ENCODE results near the gene VAV2.

VAV2 gene

GRCh38 chr9:133874060-133874657, 118.0 kb downstream of the VAV2 start:
- DNase-seq (ENCODE audit: low read depth): no peak

GRCh38 chr9:133873461-133873891, 118.6 kb downstream of the VAV2 start:
- DNase-seq (ENCODE audit: low read depth): no peak

- no peak for DNase-seq (ENCODE audit: low read depth)
Measured at GRCh38 chr9:133873009-133873408, 119.1 kb downstream of the VAV2 start.

- DNase-seq (ENCODE audit: low read depth): no peak
Measured at GRCh38 chr9:133870598-133871595, 121.2 kb downstream of the VAV2 start.

GRCh38 chr9:133869674-133870405, 122.3 kb downstream of the VAV2 start:
- DNase-seq (ENCODE audit: low read depth): no peak

- no peak for DNase-seq (ENCODE audit: low read depth)
Measured at GRCh38 chr9:133868203-133868602, 123.9 kb downstream of the VAV2 start.

- no peak for DNase-seq (ENCODE audit: low read depth)
Measured at GRCh38 chr9:133866946-133867345, 125.2 kb downstream of the VAV2 start.

- DNase-seq (ENCODE audit: low read depth): no peak
Measured at GRCh38 chr9:133864011-133864410, 128.1 kb downstream of the VAV2 start.

- DNase-seq (ENCODE audit: low read depth): no peak
Measured at GRCh38 chr9:133863257-133863592, 128.9 kb downstream of the VAV2 start.

GRCh38 chr9:133862585-133863256, 129.4 kb downstream of the VAV2 start:
- no peak for DNase-seq (ENCODE audit: low read depth)

GRCh38 chr9:133861692-133862091, 130.4 kb downstream of the VAV2 start:
- DNase-seq (ENCODE audit: low read depth): no peak

GRCh38 chr9:133861086-133861485, 131.0 kb downstream of the VAV2 start:
- DNase-seq (ENCODE audit: low read depth): no peak

- DNase-seq (ENCODE audit: low read depth): no peak
Measured at GRCh38 chr9:133858771-133859170, 133.4 kb downstream of the VAV2 start.

- no peak for DNase-seq (ENCODE audit: low read depth)
Measured at GRCh38 chr9:133857639-133858038, 134.5 kb downstream of the VAV2 start.

- DNase-seq (ENCODE audit: low read depth): no peak
Measured at GRCh38 chr9:133856798-133857197, 135.3 kb downstream of the VAV2 start.

- no peak for DNase-seq (ENCODE audit: low read depth)
Measured at GRCh38 chr9:133855802-133856521, 136.2 kb downstream of the VAV2 start.

GRCh38 chr9:133855371-133855770, 136.8 kb downstream of the VAV2 start:
- DNase-seq (ENCODE audit: low read depth): no peak

GRCh38 chr9:133854765-133855164, 137.4 kb downstream of the VAV2 start:
- DNase-seq (ENCODE audit: low read depth): no peak

GRCh38 chr9:133854048-133854447, 138.1 kb downstream of the VAV2 start:
- DNase-seq (ENCODE audit: low read depth): no peak

GRCh38 chr9:133853331-133853730, 138.8 kb downstream of the VAV2 start:
- no peak for DNase-seq (ENCODE audit: low read depth)

GRCh38 chr9:133852431-133852830, 139.7 kb downstream of the VAV2 start:
- no peak for DNase-seq (ENCODE audit: low read depth)

Measured in stimulated activated CD8-positive, alpha-beta memory T cell treated with anti-CD3 and anti-CD28 coated beads, Interleukin-7, amount 100 ng/mL, for 24 hours (primary cell).